Breast epithelium (tissue), 4 donors: Measurements from ENCODE around the gene VAT1L. TPM values are rescaled to one million over a fixed set of nuclear protein-coding genes. Genes with fewer than 3 reads are reported as not detected.

Experiments used
- DNase-seq, 2 donors: peaks; one replicate each; pipeline ENCODE4 v3.0.0-alpha.2; 2019; ENCODE audit warnings: low spot score in 2 of 2
- H3K27ac ChIP-seq, 2 donors: fragments of 200-600 bp; sonication (generic) in 1 of 2; one replicate each; pipeline ENCODE4 v1.5.1; 2016 to 2019; ENCODE audit warnings: mild to moderate bottlenecking in 1 of 2
- H3K27me3 ChIP-seq, 2 donors: fragments of 200-600 bp; sonication (generic) in 1 of 2; one replicate each; pipeline versions ENCODE4 v1.5.1 to v1.6.0; 2017 to 2019; ENCODE audit warnings: control low read depth in 1 of 2, mild to moderate bottlenecking in 1 of 2
- H3K36me3 ChIP-seq: fragments of 200-600 bp; one replicate; pipeline ENCODE4 v1.5.1; 2019
- H3K4me1 ChIP-seq, 2 donors: fragments of 200-600 bp; sonication (generic); one replicate each; pipeline ENCODE4 v1.5.1; 2016 to 2019; ENCODE audit warnings: control low read depth in 1 of 2
- H3K4me3 ChIP-seq, 3 donors: fragments of 200-600 bp; sonication (generic); 1 replicate in 2 of 3; 2 replicates in 1 of 3; pipeline ENCODE4 v1.5.1; 2016 to 2019; ENCODE audit warnings: mild to moderate bottlenecking in 3 of 3, moderate library complexity in 2 of 3
- H3K9me3 ChIP-seq, 2 donors: fragments of 200-600 bp; sonication (generic) in 1 of 2; one replicate each; pipeline ENCODE4 v1.5.1; 2016 to 2019; ENCODE audit warnings: control low read depth in 1 of 2
- CTCF ChIP-seq, 3 donors: fragments of 450-650 bp; IDR thresholded peaks; one replicate each; pipeline ENCODE4 v1.5.1; 2016 to 2017; ENCODE audit warnings: antibody characterized with exemption in 3 of 3, mild to moderate bottlenecking in 3 of 3, moderate library complexity in 3 of 3
- POLR2A ChIP-seq: fragments of 450-650 bp; IDR thresholded peaks from one replicate; pipeline ENCODE4 v1.6.1; 2016; ENCODE audit warnings: antibody characterized with exemption, mild to moderate bottlenecking, moderate library complexity
- POLR2AphosphoS5 ChIP-seq, 3 donors: sonication (generic); formaldehyde crosslinking; IDR thresholded peaks; one replicate each; pipeline ENCODE4 v1.6.1; 2017; ENCODE audit warnings: antibody characterized with exemption in 3 of 3
- intact Hi-C: fragments of 100-400 bp; cut with DNase I; formaldehyde crosslinking; loops from one replicate; pipeline ENCODE4 v1.15.1; 2023; ENCODE audit warnings: low total_unique reads
- total RNA-seq, 3 donors: library from RNA; depleted of rRNA; stranded (reverse); fragments of >200 nt; gene quantifications; one replicate each; pipeline ENCODE4 v1.1.0, GENCODE V29; 2016

The VAT1L gene
- total RNA-seq, 3 donors from 2014 or later: 0.33 to 0.88 TPM; not detected in 1

- peaks cover 0 to 9% of the 10 kb centered on the region in 2 donors for H3K27me3 ChIP-seq
- no peaks in the 10 kb centered on the region for H3K4me1 ChIP-seq
- intact Hi-C loops: no loop called here
- DNase-seq: no peak
- H3K4me3 ChIP-seq: no peak overlapping the region
- H3K36me3 ChIP-seq: no peaks in the 10 kb centered on the region
- no peak for TF ChIP-seq CTCF (IDR thresholded peaks at IDR 0.05)
- no peak for TF ChIP-seq POLR2A
- TF ChIP-seq POLR2AphosphoS5 (IDR thresholded peaks at IDR 0.05): no peak
- no peaks in the 10 kb centered on the region for H3K9me3 ChIP-seq
- H3K27ac ChIP-seq: no peak overlapping the region
Observed at GRCh38 chr16:77781091-77781490, 7.3 kb upstream of the VAT1L start.

GRCh38 chr16:77782694-77783093 is 5.7 kb upstream of the VAT1L start:
- no peak for TF ChIP-seq POLR2A
- no peak for TF ChIP-seq CTCF (IDR thresholded peaks at IDR 0.05)
- no peak for TF ChIP-seq POLR2AphosphoS5 (IDR thresholded peaks at IDR 0.05)
- no peak for DNase-seq

GRCh38 chr16:77784441-77785372 is 3.7 kb upstream of the VAT1L start:
- intact Hi-C loops: no loop called here
- Histone ChIP-seq H3K27me3 (peaks cover 0 to 34% of the 10 kb centered on the region in 2 donors), H3K9me3 (no peaks in the 10 kb centered on the region), H3K27ac (no peak overlapping the region), H3K4me1 (no peaks in the 10 kb centered on the region), H3K36me3 (no peaks in the 10 kb centered on the region), H3K4me3 (no peak overlapping the region)
- DNase-seq: no peak
- no peak for TF ChIP-seq POLR2A
- TF ChIP-seq CTCF (IDR thresholded peaks at IDR 0.05): no peak
- TF ChIP-seq POLR2AphosphoS5 (IDR thresholded peaks at IDR 0.05): no peak

More at GRCh38 chr16:77782694-77783093, 5.7 kb upstream of the VAT1L start:
- H3K27ac ChIP-seq: no peak overlapping the region
- H3K27me3 ChIP-seq: peaks cover 0 to 14% of the 10 kb centered on the region in 2 donors
- H3K36me3 ChIP-seq: no peaks in the 10 kb centered on the region
- no peak overlapping the region for H3K4me3 ChIP-seq
- no peaks in the 10 kb centered on the region for H3K9me3 ChIP-seq
- intact Hi-C loops: no loop called here
- H3K4me1 ChIP-seq: no peaks in the 10 kb centered on the region

GRCh38 chr16:77785373-77785764 is 3.0 kb upstream of the VAT1L start:
- peaks cover 0 to 41% of the 10 kb centered on the region in 2 donors for H3K27me3 ChIP-seq
- TF ChIP-seq POLR2AphosphoS5 (IDR thresholded peaks at IDR 0.05) (no peak), CTCF (IDR thresholded peaks at IDR 0.05) (no peak), POLR2A (no peak)
- no peaks in the 10 kb centered on the region for H3K4me1 ChIP-seq
- no peaks in the 10 kb centered on the region for H3K9me3 ChIP-seq
- intact Hi-C loops: no loop called here
- H3K4me3 ChIP-seq: no peak overlapping the region
- DNase-seq: no peak
- no peak overlapping the region for H3K27ac ChIP-seq
- H3K36me3 ChIP-seq: no peaks in the 10 kb centered on the region

GRCh38 chr16:77786186-77786847 is 2.0 kb upstream of the VAT1L start:
- Histone ChIP-seq H3K36me3 (no peaks in the 10 kb centered on the region), H3K27me3 (peaks cover 0 to 50% of the 10 kb centered on the region in 2 donors), H3K9me3 (no peaks in the 10 kb centered on the region), H3K4me1 (no peaks in the 10 kb centered on the region), H3K27ac (no peak overlapping the region), H3K4me3 (no peak overlapping the region)
- TF ChIP-seq CTCF (IDR thresholded peaks at IDR 0.05) (no peak), POLR2AphosphoS5 (IDR thresholded peaks at IDR 0.05) (no peak), POLR2A (no peak)
- intact Hi-C loops: no loop called here
- DNase-seq: no peak
